ENCODE measurements around the gene CDC45.

The CDC45 gene

DNA sequence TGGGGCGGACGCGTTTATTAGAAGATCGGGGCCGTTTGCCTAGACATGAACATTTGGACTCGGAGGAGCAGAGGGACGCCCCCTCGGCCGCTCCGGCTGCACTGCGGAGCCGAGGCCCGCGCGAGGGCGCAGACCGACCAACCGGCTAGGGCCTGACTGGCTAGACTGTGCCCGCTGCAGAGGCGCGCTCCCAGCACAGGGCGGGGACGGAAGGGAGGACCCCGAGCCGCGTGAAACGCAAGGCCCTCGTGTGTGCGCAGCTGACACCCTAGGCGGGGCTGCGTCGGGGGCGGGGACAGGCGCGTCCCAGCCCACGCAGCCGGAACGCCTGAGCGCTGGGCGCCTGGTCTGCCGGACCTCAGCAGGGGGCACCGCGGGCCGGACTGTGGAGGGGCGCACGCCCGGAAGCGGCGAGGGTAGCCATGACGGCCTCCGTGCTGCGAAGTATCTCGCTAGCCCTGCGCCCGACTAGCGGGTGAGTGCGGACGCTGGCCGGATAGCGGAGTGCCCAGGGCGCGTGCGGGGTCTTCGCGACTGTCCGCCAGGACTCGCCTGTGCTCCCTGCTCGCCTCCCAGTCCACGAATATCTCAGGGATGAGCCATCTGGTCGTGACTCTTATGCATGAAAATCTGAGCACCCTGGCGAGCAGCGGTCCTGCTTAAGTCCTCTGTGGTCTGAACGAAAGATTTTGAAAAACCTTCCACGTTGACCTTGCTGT, 47.4 kb upstream of the CDC45 start, which contains the start of gene MRPL40 (continued):
- TF ChIP-seq ZNF404 (tag by site-specific recombination; IDR thresholded peaks at IDR 0.05) (no peak), ZNF146 (tag by site-specific recombination; IDR thresholded peaks at IDR 0.05) (0 out of 2 replicates have a peak, but pooled peaks have one; percentile 23), ZNF114 (tag by site-specific recombination; IDR thresholded peaks at IDR 0.05) (no peak), ZBTB17 (tag by site-specific recombination; IDR thresholded peaks at IDR 0.05) (peak; percentile 84), IKZF3 (tag by site-specific recombination; IDR thresholded peaks at IDR 0.05) (peak; percentile 58; the same call in 1 of the 2 replicates), ZNF155 (tag by site-specific recombination; IDR thresholded peaks at IDR 0.05) (no peak), ZSCAN30 (tag by site-specific recombination; IDR thresholded peaks at IDR 0.05) (peak; percentile 98), ZFP69B (tag by site-specific recombination; IDR thresholded peaks at IDR 0.05) (peak; percentile 48; the same call in 1 of the 2 replicates), TRIM28 (IDR thresholded peaks at IDR 0.05; ENCODE audit: borderline replicate concordance, low read length) (no peak), ZNF585B (tag by site-specific recombination; IDR thresholded peaks at IDR 0.05) (no peak; the same call in 1 of the 2 replicates), ZNF658 (tag by site-specific recombination; IDR thresholded peaks at IDR 0.05) (no peak)
- TF ChIP-seq, protein P1, sequence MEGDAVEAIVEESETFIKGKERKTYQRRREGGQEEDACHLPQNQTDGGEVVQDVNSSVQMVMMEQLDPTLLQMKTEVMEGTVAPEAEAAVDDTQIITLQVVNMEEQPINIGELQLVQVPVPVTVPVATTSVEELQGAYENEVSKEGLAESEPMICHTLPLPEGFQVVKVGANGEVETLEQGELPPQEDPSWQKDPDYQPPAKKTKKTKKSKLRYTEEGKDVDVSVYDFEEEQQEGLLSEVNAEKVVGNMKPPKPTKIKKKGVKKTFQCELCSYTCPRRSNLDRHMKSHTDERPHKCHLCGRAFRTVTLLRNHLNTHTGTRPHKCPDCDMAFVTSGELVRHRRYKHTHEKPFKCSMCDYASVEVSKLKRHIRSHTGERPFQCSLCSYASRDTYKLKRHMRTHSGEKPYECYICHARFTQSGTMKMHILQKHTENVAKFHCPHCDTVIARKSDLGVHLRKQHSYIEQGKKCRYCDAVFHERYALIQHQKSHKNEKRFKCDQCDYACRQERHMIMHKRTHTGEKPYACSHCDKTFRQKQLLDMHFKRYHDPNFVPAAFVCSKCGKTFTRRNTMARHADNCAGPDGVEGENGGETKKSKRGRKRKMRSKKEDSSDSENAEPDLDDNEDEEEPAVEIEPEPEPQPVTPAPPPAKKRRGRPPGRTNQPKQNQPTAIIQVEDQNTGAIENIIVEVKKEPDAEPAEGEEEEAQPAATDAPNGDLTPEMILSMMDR (tag by site-specific recombination; IDR thresholded peaks at IDR 0.05): no peak; the same call in 1 of the 2 replicates
- TF ChIP-seq, protein P2, sequence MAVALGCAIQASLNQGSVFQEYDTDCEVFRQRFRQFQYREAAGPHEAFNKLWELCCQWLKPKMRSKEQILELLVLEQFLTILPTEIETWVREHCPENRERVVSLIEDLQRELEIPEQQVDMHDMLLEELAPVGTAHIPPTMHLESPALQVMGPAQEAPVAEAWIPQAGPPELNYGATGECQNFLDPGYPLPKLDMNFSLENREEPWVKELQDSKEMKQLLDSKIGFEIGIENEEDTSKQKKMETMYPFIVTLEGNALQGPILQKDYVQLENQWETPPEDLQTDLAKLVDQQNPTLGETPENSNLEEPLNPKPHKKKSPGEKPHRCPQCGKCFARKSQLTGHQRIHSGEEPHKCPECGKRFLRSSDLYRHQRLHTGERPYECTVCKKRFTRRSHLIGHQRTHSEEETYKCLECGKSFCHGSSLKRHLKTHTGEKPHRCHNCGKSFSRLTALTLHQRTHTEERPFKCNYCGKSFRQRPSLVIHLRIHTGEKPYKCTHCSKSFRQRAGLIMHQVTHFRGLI (tag by site-specific recombination; IDR thresholded peaks at IDR 0.05): peak; percentile 74
- TF ChIP-seq, protein P3, sequence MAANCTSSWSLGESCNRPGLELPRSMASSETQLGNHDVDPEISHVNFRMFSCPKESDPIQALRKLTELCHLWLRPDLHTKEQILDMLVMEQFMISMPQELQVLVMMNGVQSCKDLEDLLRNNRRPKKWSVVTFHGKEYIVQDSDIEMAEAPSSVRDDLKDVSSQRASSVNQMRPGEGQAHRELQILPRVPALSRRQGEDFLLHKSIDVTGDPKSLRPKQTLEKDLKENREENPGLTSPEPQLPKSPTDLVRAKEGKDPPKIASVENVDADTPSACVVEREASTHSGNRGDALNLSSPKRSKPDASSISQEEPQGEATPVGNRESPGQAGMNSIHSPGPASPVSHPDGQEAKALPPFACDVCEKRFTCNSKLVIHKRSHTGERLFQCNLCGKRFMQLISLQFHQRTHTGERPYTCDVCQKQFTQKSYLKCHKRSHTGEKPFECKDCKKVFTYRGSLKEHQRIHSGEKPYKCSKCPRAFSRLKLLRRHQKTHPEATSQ (tag by site-specific recombination; IDR thresholded peaks at IDR 0.05): peak; percentile 99
- TF ChIP-seq, protein P4, sequence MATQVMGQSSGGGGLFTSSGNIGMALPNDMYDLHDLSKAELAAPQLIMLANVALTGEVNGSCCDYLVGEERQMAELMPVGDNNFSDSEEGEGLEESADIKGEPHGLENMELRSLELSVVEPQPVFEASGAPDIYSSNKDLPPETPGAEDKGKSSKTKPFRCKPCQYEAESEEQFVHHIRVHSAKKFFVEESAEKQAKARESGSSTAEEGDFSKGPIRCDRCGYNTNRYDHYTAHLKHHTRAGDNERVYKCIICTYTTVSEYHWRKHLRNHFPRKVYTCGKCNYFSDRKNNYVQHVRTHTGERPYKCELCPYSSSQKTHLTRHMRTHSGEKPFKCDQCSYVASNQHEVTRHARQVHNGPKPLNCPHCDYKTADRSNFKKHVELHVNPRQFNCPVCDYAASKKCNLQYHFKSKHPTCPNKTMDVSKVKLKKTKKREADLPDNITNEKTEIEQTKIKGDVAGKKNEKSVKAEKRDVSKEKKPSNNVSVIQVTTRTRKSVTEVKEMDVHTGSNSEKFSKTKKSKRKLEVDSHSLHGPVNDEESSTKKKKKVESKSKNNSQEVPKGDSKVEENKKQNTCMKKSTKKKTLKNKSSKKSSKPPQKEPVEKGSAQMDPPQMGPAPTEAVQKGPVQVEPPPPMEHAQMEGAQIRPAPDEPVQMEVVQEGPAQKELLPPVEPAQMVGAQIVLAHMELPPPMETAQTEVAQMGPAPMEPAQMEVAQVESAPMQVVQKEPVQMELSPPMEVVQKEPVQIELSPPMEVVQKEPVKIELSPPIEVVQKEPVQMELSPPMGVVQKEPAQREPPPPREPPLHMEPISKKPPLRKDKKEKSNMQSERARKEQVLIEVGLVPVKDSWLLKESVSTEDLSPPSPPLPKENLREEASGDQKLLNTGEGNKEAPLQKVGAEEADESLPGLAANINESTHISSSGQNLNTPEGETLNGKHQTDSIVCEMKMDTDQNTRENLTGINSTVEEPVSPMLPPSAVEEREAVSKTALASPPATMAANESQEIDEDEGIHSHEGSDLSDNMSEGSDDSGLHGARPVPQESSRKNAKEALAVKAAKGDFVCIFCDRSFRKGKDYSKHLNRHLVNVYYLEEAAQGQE (tag by site-specific recombination; IDR thresholded peaks at IDR 0.05): no peak
- TF ChIP-seq, protein P5, sequence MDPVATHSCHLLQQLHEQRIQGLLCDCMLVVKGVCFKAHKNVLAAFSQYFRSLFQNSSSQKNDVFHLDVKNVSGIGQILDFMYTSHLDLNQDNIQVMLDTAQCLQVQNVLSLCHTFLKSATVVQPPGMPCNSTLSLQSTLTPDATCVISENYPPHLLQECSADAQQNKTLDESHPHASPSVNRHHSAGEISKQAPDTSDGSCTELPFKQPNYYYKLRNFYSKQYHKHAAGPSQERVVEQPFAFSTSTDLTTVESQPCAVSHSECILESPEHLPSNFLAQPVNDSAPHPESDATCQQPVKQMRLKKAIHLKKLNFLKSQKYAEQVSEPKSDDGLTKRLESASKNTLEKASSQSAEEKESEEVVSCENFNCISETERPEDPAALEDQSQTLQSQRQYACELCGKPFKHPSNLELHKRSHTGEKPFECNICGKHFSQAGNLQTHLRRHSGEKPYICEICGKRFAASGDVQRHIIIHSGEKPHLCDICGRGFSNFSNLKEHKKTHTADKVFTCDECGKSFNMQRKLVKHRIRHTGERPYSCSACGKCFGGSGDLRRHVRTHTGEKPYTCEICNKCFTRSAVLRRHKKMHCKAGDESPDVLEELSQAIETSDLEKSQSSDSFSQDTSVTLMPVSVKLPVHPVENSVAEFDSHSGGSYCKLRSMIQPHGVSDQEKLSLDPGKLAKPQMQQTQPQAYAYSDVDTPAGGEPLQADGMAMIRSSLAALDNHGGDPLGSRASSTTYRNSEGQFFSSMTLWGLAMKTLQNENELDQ (tag by site-specific recombination; IDR thresholded peaks at IDR 0.05; ENCODE audit: low read depth): no peak
- TF ChIP-seq, protein P6, sequence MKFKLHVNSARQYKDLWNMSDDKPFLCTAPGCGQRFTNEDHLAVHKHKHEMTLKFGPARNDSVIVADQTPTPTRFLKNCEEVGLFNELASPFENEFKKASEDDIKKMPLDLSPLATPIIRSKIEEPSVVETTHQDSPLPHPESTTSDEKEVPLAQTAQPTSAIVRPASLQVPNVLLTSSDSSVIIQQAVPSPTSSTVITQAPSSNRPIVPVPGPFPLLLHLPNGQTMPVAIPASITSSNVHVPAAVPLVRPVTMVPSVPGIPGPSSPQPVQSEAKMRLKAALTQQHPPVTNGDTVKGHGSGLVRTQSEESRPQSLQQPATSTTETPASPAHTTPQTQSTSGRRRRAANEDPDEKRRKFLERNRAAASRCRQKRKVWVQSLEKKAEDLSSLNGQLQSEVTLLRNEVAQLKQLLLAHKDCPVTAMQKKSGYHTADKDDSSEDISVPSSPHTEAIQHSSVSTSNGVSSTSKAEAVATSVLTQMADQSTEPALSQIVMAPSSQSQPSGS (tag by site-specific recombination; IDR thresholded peaks at IDR 0.05; ENCODE audit: low read depth): no peak
- TF ChIP-seq, protein P7, sequence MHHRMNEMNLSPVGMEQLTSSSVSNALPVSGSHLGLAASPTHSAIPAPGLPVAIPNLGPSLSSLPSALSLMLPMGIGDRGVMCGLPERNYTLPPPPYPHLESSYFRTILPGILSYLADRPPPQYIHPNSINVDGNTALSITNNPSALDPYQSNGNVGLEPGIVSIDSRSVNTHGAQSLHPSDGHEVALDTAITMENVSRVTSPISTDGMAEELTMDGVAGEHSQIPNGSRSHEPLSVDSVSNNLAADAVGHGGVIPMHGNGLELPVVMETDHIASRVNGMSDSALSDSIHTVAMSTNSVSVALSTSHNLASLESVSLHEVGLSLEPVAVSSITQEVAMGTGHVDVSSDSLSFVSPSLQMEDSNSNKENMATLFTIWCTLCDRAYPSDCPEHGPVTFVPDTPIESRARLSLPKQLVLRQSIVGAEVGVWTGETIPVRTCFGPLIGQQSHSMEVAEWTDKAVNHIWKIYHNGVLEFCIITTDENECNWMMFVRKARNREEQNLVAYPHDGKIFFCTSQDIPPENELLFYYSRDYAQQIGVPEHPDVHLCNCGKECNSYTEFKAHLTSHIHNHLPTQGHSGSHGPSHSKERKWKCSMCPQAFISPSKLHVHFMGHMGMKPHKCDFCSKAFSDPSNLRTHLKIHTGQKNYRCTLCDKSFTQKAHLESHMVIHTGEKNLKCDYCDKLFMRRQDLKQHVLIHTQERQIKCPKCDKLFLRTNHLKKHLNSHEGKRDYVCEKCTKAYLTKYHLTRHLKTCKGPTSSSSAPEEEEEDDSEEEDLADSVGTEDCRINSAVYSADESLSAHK (tag by site-specific recombination; IDR thresholded peaks at IDR 0.05): no peak; the same call in 1 of the 2 replicates

Measured in HEK293 (cell line).